Daoy (cell line): Measurements from ENCODE around the gene SEMA4D. TPM values are rescaled to one million over a fixed set of nuclear protein-coding genes. Genes with fewer than 3 reads are reported as not detected.

ENCODE experiments used
- DNase-seq: peaks from one replicate; pipeline ENCODE4 v3.0.0-alpha.2; 2015; ENCODE audit warnings: low read depth
- total RNA-seq: library from RNA; depleted of rRNA; stranded (reverse); fragments of >200 nt; shearing (Covaris generic); gene quantifications from 2 replicates; pipeline ENCODE4 v1.2.3, GENCODE V29; 2014

Gene SEMA4D
- total RNA-seq, 1 experiment from 2014 or later = 4.5 TPM

- no peak for DNase-seq
Measured at GRCh38 chr9:89528540-89528939, 30.6 kb upstream of the SEMA4D start.

GRCh38 chr9:89528131-89528530 lies 30.2 kb upstream of the SEMA4D start:
- DNase-seq = no peak

- DNase-seq = no peak
Measured at GRCh38 chr9:89527084-89527483, 29.2 kb upstream of the SEMA4D start.

- no peak for DNase-seq
Measured at GRCh38 chr9:89526667-89527066, 28.8 kb upstream of the SEMA4D start.

- DNase-seq = no peak
Measured at GRCh38 chr9:89525446-89526374, 27.8 kb upstream of the SEMA4D start.

GRCh38 chr9:89524963-89525362 lies 27.1 kb upstream of the SEMA4D start:
- DNase-seq = no peak

- DNase-seq = no peak
Measured at GRCh38 chr9:89523948-89524347, 26.0 kb upstream of the SEMA4D start.

GRCh38 chr9:89522959-89523285 lies 25.0 kb upstream of the SEMA4D start:
- DNase-seq = no peak

- DNase-seq = peak; percentile 50
Measured at GRCh38 chr9:89522261-89522958, 24.5 kb upstream of the SEMA4D start.

- peak; percentile 62 for DNase-seq
Measured at GRCh38 chr9:89519366-89519805, 21.5 kb upstream of the SEMA4D start.

- DNase-seq = no peak
Measured at GRCh38 chr9:89518466-89519365, 20.8 kb upstream of the SEMA4D start.

GRCh38 chr9:89515416-89515815 lies 17.5 kb upstream of the SEMA4D start:
- DNase-seq = peak; percentile 33

- no peak for DNase-seq
Measured at GRCh38 chr9:89514956-89515355, 17.0 kb upstream of the SEMA4D start.

- no peak for DNase-seq
Measured at GRCh38 chr9:89514337-89514736, 16.4 kb upstream of the SEMA4D start.

- no peak for DNase-seq
Measured at GRCh38 chr9:89513837-89514236, 15.9 kb upstream of the SEMA4D start.

- DNase-seq = no peak
Measured at GRCh38 chr9:89512382-89512781, 14.5 kb upstream of the SEMA4D start.

GRCh38 chr9:89508951-89509615 lies 11.2 kb upstream of the SEMA4D start:
- DNase-seq = no peak

GRCh38 chr9:89505911-89506310 lies 8.0 kb upstream of the SEMA4D start:
- DNase-seq = no peak

- no peak for DNase-seq
Measured at GRCh38 chr9:89505048-89505447, 7.1 kb upstream of the SEMA4D start.

GRCh38 chr9:89502671-89503070 lies 4.8 kb upstream of the SEMA4D start:
- DNase-seq = no peak

GRCh38 chr9:89502038-89502601 lies 4.2 kb upstream of the SEMA4D start:
- no peak for DNase-seq
